ENCODE measurements around the gene MYBPH.

MYBPH gene

GRCh38 chr1:203200916-203201315 lies 25.3 kb upstream of the MYBPH start:
- no peak for DNase-seq (ENCODE audit: low read depth, low spot score)

- no peak for DNase-seq (ENCODE audit: low read depth, low spot score)
These were observed 24.4 kb upstream of the MYBPH start for GRCh38 chr1:203199816-203200571.

- no peak for DNase-seq (ENCODE audit: low read depth, low spot score)
These were observed 23.8 kb upstream of the MYBPH start for GRCh38 chr1:203199481-203199815.

- no peak for DNase-seq (ENCODE audit: low read depth, low spot score)
These were observed 23.4 kb upstream of the MYBPH start for GRCh38 chr1:203199002-203199401.

- DNase-seq (ENCODE audit: low read depth, low spot score): peak; percentile 70
These were observed 22.0 kb upstream of the MYBPH start for GRCh38 chr1:203197625-203198024.

GRCh38 chr1:203196371-203196770 lies 20.7 kb upstream of the MYBPH start:
- DNase-seq (ENCODE audit: low read depth, low spot score): peak; percentile 48

- DNase-seq (ENCODE audit: low read depth, low spot score): no peak
These were observed 15.3 kb upstream of the MYBPH start for GRCh38 chr1:203190949-203191348.

GRCh38 chr1:203189951-203190352 lies 14.3 kb upstream of the MYBPH start:
- DNase-seq (ENCODE audit: low read depth, low spot score): no peak

GRCh38 chr1:203188686-203189232 lies 13.1 kb upstream of the MYBPH start:
- no peak for DNase-seq (ENCODE audit: low read depth, low spot score)

GRCh38 chr1:203187689-203188264 lies 12.2 kb upstream of the MYBPH start:
- DNase-seq (ENCODE audit: low read depth, low spot score): no peak

GRCh38 chr1:203187304-203187685 lies 11.7 kb upstream of the MYBPH start:
- DNase-seq (ENCODE audit: low read depth, low spot score): no peak

- DNase-seq (ENCODE audit: low read depth, low spot score): no peak
These were observed 11.0 kb upstream of the MYBPH start, which contains the start of gene CHI3L1 for GRCh38 chr1:203186446-203187303. CHI3L1 (minus strand) TSS chr1:203186704; CDS start chr1:203186623, 81 bp downstream.

- no peak for DNase-seq (ENCODE audit: low read depth, low spot score)
These were observed 10.4 kb upstream of the MYBPH start for GRCh38 chr1:203186091-203186445.

- DNase-seq (ENCODE audit: low read depth, low spot score): no peak
These were observed 10.0 kb upstream of the MYBPH start for GRCh38 chr1:203185585-203185984.

- no peak for DNase-seq (ENCODE audit: low read depth, low spot score)
These were observed 9.4 kb upstream of the MYBPH start for GRCh38 chr1:203185061-203185461.

GRCh38 chr1:203184467-203184866 lies 8.8 kb upstream of the MYBPH start:
- DNase-seq (ENCODE audit: low read depth, low spot score): no peak

- no peak for DNase-seq (ENCODE audit: low read depth, low spot score)
These were observed 8.2 kb upstream of the MYBPH start for GRCh38 chr1:203183828-203184227.

- DNase-seq (ENCODE audit: low read depth, low spot score): no peak
These were observed 6.8 kb upstream of the MYBPH start for GRCh38 chr1:203182387-203182953.

- no peak for DNase-seq (ENCODE audit: low read depth, low spot score)
These were observed 6.2 kb upstream of the MYBPH start for GRCh38 chr1:203181586-203182386.

GRCh38 chr1:203180611-203181330 lies 5.1 kb upstream of the MYBPH start:
- no peak for DNase-seq (ENCODE audit: low read depth, low spot score)

GRCh38 chr1:203179667-203180005 lies 4.0 kb upstream of the MYBPH start:
- DNase-seq (ENCODE audit: low read depth, low spot score): no peak

All from ELF-1 (cell line).